HG03442 (cell line): Measurements from ENCODE around the gene VSTM4.

ENCODE experiments used
- ATAC-seq: cut with Tn5 transposase; IDR thresholded peaks from one replicate; pipeline ENCODE4 v1.9.1; 2021; ENCODE audit warnings: mild to moderate bottlenecking, moderate library complexity; ENCODE audit not compliant: unreplicated experiment

VSTM4 gene

DNA sequence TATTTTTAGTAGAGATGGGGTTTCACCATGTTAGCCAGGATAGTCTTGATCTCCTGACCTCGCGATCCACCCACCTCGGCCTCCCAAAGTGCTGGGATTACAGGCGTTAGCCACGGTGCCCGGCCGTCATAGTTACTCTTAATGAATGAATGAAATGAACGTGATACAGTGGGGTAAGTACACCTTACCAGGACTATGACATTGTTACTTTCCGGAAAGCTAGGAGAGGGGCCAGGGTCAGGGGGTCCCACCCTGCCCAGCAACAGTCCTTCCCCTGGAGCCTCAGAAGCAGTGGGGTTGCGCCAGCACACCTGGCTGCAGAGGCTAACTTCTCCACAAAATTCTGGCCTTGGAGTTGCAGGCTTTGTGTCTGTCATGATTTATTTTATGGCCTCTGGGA lies 21.4 kb downstream of the VSTM4 start:
- no peak for ATAC-seq

DNA sequence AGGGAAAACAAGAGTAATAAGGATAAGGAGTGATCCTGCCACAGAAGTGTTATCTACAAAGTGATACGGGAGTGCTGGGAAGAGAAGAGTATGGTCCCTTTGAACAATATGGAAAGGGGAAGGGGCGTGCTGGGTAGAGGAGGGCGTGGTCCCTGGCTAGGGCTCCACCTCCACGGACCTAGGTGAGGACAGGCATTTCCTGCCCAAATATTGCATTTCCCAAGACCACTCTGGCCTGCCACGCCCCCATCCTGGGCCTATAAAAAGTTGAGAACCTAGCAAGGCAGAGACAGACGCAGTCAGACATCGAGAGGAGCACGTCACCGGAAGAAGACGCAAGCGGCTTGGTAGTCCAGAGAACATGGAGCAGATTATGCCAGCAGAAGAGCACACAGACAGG lies 22.8 kb downstream of the VSTM4 start:
- no peak for ATAC-seq

DNA sequence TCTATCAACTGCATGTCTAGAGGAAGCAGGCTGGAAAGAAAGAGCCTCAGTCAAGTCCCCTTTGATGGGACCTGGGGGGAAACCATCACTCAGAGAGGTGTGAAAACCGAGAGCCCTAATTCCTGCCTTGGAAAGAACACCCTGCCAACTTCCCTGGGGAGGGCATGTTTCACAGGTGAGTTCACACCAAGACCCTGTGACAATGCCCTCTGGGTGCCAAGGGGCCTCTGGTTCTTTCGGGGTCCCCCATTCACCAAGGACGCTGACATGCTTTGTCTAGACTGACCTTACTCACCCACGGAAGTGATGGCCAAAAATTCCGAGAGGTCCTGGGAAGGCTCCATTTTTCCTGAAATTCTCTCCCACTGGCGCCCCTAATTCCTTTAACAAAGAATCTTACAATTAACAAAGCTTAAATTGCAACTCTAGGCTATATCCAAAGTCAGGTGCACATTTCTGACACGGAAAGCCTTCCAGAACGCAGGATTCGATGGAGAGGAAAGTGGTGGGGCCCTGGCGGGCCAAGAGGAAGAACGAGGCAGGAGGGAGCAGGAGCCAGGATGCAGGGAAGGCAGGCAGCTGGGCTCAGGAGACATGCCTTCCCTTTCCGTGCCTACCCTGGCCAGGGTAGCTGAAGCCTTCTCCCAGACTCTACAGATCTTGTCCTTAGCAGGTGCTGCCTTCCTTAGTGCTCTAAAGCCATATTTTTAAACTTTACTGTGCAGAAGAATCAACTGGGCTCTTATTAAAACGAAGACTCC lies 23.7 kb downstream of the VSTM4 start:
- ATAC-seq: no peak

DNA sequence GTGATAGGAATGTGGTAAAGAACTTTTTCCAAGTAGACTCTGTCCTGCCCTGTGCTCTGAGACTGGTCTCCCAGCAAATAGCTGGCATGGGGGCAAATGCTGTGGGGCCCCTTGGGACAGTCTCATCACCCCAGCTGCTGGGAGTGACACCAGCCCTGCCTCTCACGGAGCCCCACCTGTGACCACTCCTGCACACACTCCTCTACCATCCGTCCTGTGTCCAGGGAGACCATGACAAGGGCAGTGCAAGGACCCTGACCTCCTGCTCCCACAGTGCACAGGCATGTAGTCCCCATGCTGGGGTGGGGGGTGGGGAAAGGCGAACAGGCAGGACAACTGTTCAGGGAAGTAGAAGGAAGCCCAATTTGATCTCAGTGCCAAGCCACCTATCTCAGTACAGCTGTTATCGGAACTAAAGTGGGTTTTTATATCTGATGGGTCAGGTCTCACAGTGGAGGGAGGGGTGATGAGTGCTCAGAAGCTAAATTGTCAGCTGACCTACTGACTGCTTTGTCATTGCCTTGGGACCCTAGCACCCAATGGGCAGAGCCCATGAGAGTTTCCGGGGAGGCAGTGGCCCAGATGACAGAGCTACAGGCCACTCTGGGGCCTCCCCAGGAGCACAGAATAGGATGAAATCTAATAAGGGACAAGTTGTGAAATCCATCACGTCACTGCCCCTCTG lies 24.5 kb downstream of the VSTM4 start:
- no peak for ATAC-seq

DNA sequence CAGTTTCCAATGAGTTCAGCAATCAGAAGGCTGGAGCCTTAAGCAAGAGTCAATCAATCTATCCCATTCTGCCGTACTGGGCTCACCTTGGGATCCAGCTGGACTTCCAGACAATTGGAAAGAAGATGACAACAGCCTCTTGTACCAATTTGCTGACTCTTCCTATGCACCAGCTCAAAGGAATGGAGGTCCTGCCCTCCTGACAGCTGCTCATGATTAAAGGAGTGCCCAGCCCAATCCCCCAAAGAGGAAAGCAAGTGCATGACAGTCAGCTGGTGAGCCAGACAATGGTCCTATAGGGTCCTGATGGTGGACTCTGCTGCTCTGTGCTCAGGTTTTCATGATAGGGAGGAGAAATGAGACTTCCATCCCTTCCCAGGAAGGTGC lies 25.1 kb downstream of the VSTM4 start:
- ATAC-seq: no peak

DNA sequence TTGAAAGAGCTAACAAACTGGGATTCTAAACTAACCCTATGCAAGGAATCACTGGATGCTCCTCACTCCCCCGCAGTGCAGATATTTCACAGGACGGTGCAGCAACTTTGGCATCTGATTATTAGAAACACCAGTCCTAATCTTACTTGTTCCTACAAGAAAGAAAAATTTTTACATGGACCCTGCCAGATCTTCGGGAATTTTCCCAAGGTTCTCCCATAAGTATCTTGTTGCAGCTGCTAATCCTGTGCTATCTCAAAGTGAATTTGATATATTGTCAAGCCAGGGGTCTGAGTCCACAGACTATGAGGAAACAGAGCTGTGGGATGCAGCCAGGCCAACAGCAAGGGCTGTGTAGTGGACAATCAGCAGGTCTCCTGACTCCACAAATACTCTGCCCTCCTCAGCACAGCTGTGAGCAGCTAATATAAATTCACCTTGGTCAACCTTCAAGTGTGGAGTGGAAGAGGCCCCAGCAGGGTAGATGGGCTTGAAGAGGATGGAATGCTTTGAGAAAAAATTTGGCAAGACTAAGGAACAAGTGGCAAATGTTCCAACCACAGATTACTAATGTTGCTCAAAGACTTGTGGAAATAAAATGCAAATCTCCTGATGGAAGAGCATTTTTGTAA lies 25.6 kb downstream of the VSTM4 start:
- no peak for ATAC-seq

DNA sequence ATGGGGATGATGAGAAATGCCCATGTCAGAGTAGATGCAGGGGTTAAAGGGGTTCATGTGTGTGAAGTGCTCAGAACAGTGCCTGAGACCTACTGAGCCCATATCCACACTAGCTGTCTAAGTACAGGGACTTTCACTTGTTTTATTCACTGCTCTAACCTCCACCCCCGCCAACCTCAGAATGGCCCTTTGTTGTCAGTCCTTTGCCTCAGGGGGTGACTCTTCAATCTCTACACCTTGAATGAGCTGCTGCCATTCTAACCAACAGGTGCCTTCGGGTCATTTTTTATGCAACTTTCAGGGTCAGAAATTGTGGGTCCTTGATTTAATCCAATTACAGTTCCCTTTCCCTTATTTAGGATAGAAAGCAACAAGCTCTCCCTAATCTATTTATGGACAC lies 26.2 kb downstream of the VSTM4 start:
- no peak for ATAC-seq

- ATAC-seq: no peak
These were observed 28.4 kb downstream of the VSTM4 start for GRCh38 chr10:49086889-49087288.

DNA sequence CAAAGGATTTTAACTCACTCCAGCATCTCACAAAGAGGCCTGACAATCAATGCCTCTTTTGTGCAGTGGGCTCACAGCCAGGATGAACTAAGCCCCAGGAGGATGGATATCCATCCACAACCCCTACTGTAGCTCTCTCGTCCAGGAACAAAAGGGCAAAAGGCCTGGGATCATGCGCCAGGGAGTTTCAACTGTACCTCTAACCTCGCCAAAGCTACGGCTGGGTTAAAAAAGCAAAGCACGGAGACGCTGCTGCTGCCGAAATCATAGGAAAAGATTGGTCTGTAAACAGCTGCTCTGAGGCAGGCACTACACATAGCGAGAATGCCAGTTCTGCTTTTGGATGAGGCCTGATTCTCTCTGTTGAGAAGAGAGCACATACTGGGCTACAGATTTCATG lies 32.1 kb downstream of the VSTM4 start:
- no peak for ATAC-seq

- ATAC-seq: no peak
These were observed 32.6 kb downstream of the VSTM4 start for GRCh38 chr10:49082766-49083165.

DNA sequence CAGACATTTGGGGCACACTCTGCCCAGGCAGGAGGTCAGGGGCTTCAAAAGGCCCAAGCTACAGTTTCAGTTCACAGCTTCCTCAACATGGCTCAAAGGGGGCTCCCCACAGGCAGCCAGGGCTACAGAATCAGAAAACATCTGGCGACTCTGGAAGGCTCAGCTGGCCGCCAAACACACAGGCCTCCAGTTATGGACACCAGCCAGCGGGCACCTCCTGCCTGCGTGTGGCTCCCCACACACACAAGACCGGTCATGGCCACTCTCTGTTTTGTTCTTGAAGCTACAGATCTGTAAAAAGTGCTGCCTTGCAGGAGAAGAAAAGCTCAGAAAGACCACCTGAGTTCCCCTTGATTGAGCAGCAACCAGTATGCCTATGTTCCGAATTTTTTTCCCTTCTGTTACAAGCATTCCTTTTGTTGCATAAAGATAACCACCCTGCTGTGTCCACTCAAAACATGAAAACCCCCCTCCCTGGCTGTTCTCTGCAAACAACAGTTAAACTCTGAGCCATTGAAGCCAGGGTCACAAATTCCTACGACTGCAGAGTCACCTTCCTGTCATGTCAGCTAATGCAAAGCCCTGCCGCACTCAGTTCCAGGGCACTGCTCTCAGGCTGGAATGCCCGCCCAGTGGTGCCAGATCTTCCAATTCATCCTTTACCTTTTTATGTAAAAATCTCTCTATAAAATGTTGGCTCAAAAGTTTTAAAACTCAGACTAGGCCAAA lies 33.6 kb downstream of the VSTM4 start:
- no peak for ATAC-seq

GRCh38 chr10:49080965-49081364 lies 34.4 kb downstream of the VSTM4 start:
- ATAC-seq: no peak

GRCh38 chr10:49080071-49080470 lies 35.3 kb downstream of the VSTM4 start:
- ATAC-seq: no peak

GRCh38 chr10:49079499-49079898 lies 35.8 kb downstream of the VSTM4 start:
- no peak for ATAC-seq

DNA sequence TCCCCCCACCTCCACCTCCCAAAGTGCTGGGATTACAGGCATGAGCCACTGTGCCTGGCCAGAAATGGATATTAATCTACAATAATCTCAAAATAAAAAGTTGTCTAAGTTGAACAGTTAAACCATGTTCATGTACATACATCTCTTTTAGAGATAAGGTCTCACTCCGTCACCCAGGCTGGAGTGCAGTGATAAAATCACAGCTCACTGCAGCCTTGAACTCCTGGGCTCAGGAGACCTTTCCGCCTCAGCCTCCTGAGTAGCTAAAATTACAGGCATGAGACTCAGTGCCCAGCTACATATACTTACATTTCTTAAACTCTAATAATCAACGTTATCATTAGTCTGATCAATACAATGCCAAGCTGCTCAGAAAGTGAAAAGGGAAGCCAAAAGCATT lies 36.2 kb downstream of the VSTM4 start:
- ATAC-seq: no peak

- ATAC-seq: no peak
These were observed 36.9 kb downstream of the VSTM4 start for GRCh38 chr10:49078433-49078832.

GRCh38 chr10:49076741-49077521 lies 38.4 kb downstream of the VSTM4 start:
- ATAC-seq: peak; percentile 70

GRCh38 chr10:49076319-49076718 lies 39.0 kb downstream of the VSTM4 start:
- ATAC-seq: no peak

- no peak for ATAC-seq
These were observed 39.6 kb downstream of the VSTM4 start for GRCh38 chr10:49075743-49076142.

- no peak for ATAC-seq
These were observed 40.3 kb downstream of the VSTM4 start for GRCh38 chr10:49074836-49075682.
